ENCODE measurements around the gene NAA38. TPM values are rescaled to one million over a fixed set of nuclear protein-coding genes. Genes with fewer than 3 reads are reported as not detected.

Gene NAA38
- total and polyA plus RNA-seq, 7 experiments from 2014 or later = 22.1 to 132 (median 30.3) TPM

- H3K4me3 ChIP-seq (ENCODE audit: low read length) = no peak overlapping the region
- no peaks in the 10 kb centered on the region for H3K36me3 ChIP-seq (ENCODE audit: control insufficient read depth in 2 of 3, insufficient read depth in 3 of 3, low read length in 3 of 3)
- ATAC-seq = no peak
- Mint-ChIP-seq H3K27ac (peak overlapping the region in 1 of 9 donors; percentile 60), H3K4me3 (no peak overlapping the region), H3K27me3 (no peaks in the 10 kb centered on the region), H3K9me3 (no peaks in the 10 kb centered on the region), H3K36me3 (peaks cover 0 to 18% (median 3%) of the 10 kb centered on the region in 5 donors), H3K4me1 (peaks cover 16 to 32% (median 27%) of the 10 kb centered on the region in 7 donors)
- DNase-seq = peak in 3 of 9 donors; percentile 48 to 53 (median 49)
- H3K27me3 ChIP-seq (ENCODE audit: control insufficient read depth in 2 of 2, insufficient read depth in 2 of 2, low read length in 2 of 2) = no peaks in the 10 kb centered on the region
- no peak overlapping the region for H3K27ac ChIP-seq (ENCODE audit: low read depth, low read length)
- intact Hi-C loops (cut with micrococcal nuclease) = loop anchor here (1.0 to 5.0 kb wide), 8 partner anchors 24 to 194 kb away; no protein-coding TSS in a partner anchor
- ChIA-PET CTCF (interaction anchor here (0.6 to 9.1 kb wide), 26 partner anchors 9 to 130 kb away, joined by 3 to 133 read pairs (median 4); partner anchors contain the start of gene CHD3), POLR2A (interaction anchor here (0.6 to 1.9 kb wide), 8 partner anchors 13 to 126 kb away, joined by 3 to 11 read pairs (median 4); partner anchors contain the start of genes CNTROB, RNF227 and TRAPPC1)
- no peaks in the 10 kb centered on the region for H3K9me3 ChIP-seq (ENCODE audit: control insufficient read depth in 2 of 3, low read length in 3 of 3)
- peaks cover 17 to 19% of the 10 kb centered on the region in 2 donors for H3K4me1 ChIP-seq (ENCODE audit: control insufficient read depth in 2 of 2, insufficient read depth in 2 of 2, low read length in 2 of 2)
Measured at GRCh38 chr17:7862692-7863437, 5.5 kb upstream of the NAA38 start.

DNA sequence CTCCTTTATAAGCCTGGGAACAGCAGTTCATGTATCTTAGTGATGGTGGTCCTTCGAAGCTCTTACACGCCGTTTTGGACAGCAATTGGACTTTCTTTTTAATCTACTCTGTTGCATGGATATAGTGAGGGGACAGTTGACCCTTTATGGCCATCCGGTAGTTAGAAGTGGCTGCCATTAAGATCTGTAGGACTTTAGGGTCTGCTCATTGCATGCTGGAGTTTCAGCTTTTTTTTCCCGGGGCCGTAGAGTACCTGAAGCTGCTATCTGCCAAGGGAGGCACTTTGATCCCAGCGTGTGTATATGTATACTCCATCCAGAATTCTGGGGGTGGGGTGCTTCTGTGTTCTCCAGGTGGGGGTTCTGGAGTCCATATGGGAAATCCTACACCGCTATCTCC lies 1.7 kb upstream of the NAA38 start:
- Mint-ChIP-seq H3K36me3 (peaks cover 0 to 9% (median 3%) of the 10 kb centered on the region in 5 donors), H3K4me1 (peaks cover 5 to 20% (median 10%) of the 10 kb centered on the region in 7 donors), H3K4me3 (no peak overlapping the region), H3K27me3 (no peaks in the 10 kb centered on the region), H3K9me3 (no peaks in the 10 kb centered on the region), H3K27ac (peak overlapping the region in 1 of 9 donors; percentile 67)
- H3K27ac ChIP-seq (ENCODE audit: low read depth, low read length) = peak overlapping the region; percentile 83
- peaks cover 24 to 28% of the 10 kb centered on the region in 2 donors for H3K4me1 ChIP-seq (ENCODE audit: control insufficient read depth in 2 of 2, insufficient read depth in 2 of 2, low read length in 2 of 2)
- no peaks in the 10 kb centered on the region for H3K27me3 ChIP-seq (ENCODE audit: control insufficient read depth in 2 of 2, insufficient read depth in 2 of 2, low read length in 2 of 2)
- intact Hi-C loops (cut with micrococcal nuclease) = loop anchor here in 1 of 2 donors (5.0 kb wide), 3 partner anchors 287 to 523 kb away; partner anchors contain the start of gene RPL26
- no peaks in the 10 kb centered on the region for H3K9me3 ChIP-seq (ENCODE audit: control insufficient read depth in 2 of 3, low read length in 3 of 3)
- ATAC-seq (no peak), DNase-seq (no peak)
- H3K4me3 ChIP-seq (ENCODE audit: low read length) = peak overlapping the region; percentile 70
- POLR2A ChIA-PET = interaction anchor here (0.7 to 1.6 kb wide), 5 partner anchors 10 to 374 kb away, joined by 3 to 4 read pairs (median 3); no protein-coding TSS in a partner anchor
- CTCF ChIA-PET = interaction anchor here (0.7 to 9.1 kb wide), 6 partner anchors 16 to 198 kb away, joined by 3 to 133 read pairs (median 4); no protein-coding TSS in a partner anchor
- H3K36me3 ChIP-seq (ENCODE audit: control insufficient read depth in 2 of 3, insufficient read depth in 3 of 3, low read length in 3 of 3) = no peaks in the 10 kb centered on the region

DNA sequence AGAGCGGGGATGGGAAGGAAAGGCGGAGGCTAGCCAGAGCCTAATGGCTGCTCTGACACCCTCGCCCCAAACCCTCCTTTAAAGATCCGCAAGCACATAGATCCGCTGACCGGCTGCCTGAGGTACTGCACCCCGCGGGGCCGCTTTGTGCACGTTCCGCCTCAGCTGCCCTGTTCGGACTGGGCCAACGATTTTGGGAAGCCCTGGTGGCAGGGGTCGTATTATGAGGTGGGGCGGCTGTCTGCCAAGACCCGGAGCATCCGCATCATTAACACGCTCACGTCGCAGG lies 1.1 kb upstream of the NAA38 start:
- Histone ChIP-seq H3K4me3 (ENCODE audit: low read length) (peak overlapping the region; percentile 70), H3K27ac (ENCODE audit: low read depth, low read length) (peak overlapping the region; percentile 83), H3K27me3 (ENCODE audit: control insufficient read depth in 2 of 2, insufficient read depth in 2 of 2, low read length in 2 of 2) (no peaks in the 10 kb centered on the region), H3K9me3 (ENCODE audit: control insufficient read depth in 2 of 3, low read length in 3 of 3) (no peaks in the 10 kb centered on the region), H3K4me1 (ENCODE audit: control insufficient read depth in 2 of 2, insufficient read depth in 2 of 2, low read length in 2 of 2) (peaks cover 24 to 28% of the 10 kb centered on the region in 2 donors), H3K36me3 (ENCODE audit: control insufficient read depth in 2 of 3, insufficient read depth in 3 of 3, low read length in 3 of 3) (no peaks in the 10 kb centered on the region)
- Mint-ChIP-seq H3K27me3 (no peaks in the 10 kb centered on the region), H3K9me3 (no peaks in the 10 kb centered on the region), H3K4me3 (no peak overlapping the region), H3K4me1 (peaks cover 5 to 20% (median 10%) of the 10 kb centered on the region in 7 donors), H3K27ac (no peak overlapping the region), H3K36me3 (peaks cover 2 to 9% (median 4%) of the 10 kb centered on the region in 5 donors)
- no peak for ATAC-seq
- CTCF ChIA-PET = interaction anchor here (1.0 to 9.1 kb wide), 3 partner anchors 57 to 198 kb away, joined by 3 to 133 read pairs (median 4); no protein-coding TSS in a partner anchor
- intact Hi-C loops (cut with micrococcal nuclease) = loop anchor here in 1 of 2 donors (5.0 kb wide), 3 partner anchors 286 to 524 kb away; partner anchors contain the start of gene RPL26
- DNase-seq = peak in 1 of 9 donors; percentile 46
- POLR2A ChIA-PET = interaction anchor here (0.8 kb wide), 2 partner anchors 11 to 373 kb away, joined by 3 to 4 read pairs; no protein-coding TSS in a partner anchor

- Histone ChIP-seq H3K27ac (ENCODE audit: low read depth, low read length) (peak within 1 kb of the TSS; percentile 83), H3K4me3 (ENCODE audit: low read length) (peak within 1 kb of the TSS; percentile 70), H3K4me1 (ENCODE audit: control insufficient read depth in 2 of 2, insufficient read depth in 2 of 2, low read length in 2 of 2) (peaks cover 24 to 28% of the 10 kb centered on the region in 2 donors), H3K36me3 (ENCODE audit: control insufficient read depth in 2 of 3, insufficient read depth in 3 of 3, low read length in 3 of 3) (peaks cover 0 to 3% (median 1%) of the 10 kb centered on the region in 3 experiments), H3K27me3 (ENCODE audit: control insufficient read depth in 2 of 2, insufficient read depth in 2 of 2, low read length in 2 of 2) (no peaks in the 10 kb centered on the region), H3K9me3 (ENCODE audit: control insufficient read depth in 2 of 3, low read length in 3 of 3) (no peaks in the 10 kb centered on the region)
- peak; percentile 68 for ATAC-seq
- ChIA-PET CTCF (interaction anchor here (0.8 to 1.3 kb wide), 13 partner anchors 16 to 202 kb away, joined by 3 to 10 read pairs (median 4); partner anchors contain the start of genes CNTROB, KDM6B and TRAPPC1), POLR2A (interaction anchor here (0.6 to 2.9 kb wide), 22 partner anchors 9 to 639 kb away, joined by 3 to 83 read pairs (median 4); partner anchors contain the start of genes CHD3, CNTROB, DLG4 and KDM6B)
- peak; percentile 70 to 95 (median 92) for DNase-seq
- H3K27ac Mint-ChIP-seq = peak within 1 kb of the TSS in 1 of 9 donors; percentile 67
- no peaks in the 10 kb centered on the region for H3K9me3 Mint-ChIP-seq
- H3K36me3 Mint-ChIP-seq = peaks cover 2 to 9% (median 4%) of the 10 kb centered on the region in 5 donors
- H3K27me3 Mint-ChIP-seq = no peaks in the 10 kb centered on the region
- intact Hi-C loops (cut with micrococcal nuclease) = loop anchor here (1.0 to 5.0 kb wide), 16 partner anchors 14 to 619 kb away; partner anchors contain the start of genes CNTROB (in 2 of the 2), WRAP53 (in 2 of the 2), ALOXE3 (in 1 of the 2) and KDM6B (in 1 of the 2)
- no peak within 1 kb of the TSS for H3K4me3 Mint-ChIP-seq
- H3K4me1 Mint-ChIP-seq = peaks cover 5 to 18% (median 9%) of the 10 kb centered on the region in 7 donors
Measured at GRCh38 chr17:7857713-7858521, 558 bp upstream of the NAA38 start, which contains the start of gene CYB5D1. Gene CYB5D1, plus strand, starts transcription at chr17:7858003. Its CDS starts 132 bp downstream, at chr17:7858135.

- H3K4me3 ChIP-seq (ENCODE audit: low read length) = peak overlapping the region; percentile 70
- peaks cover 2 to 9% (median 4%) of the 10 kb centered on the region in 5 donors for H3K36me3 Mint-ChIP-seq
- no peaks in the 10 kb centered on the region for H3K27me3 ChIP-seq (ENCODE audit: control insufficient read depth in 2 of 2, insufficient read depth in 2 of 2, low read length in 2 of 2)
- no peaks in the 10 kb centered on the region for H3K27me3 Mint-ChIP-seq
- ATAC-seq (no peak), DNase-seq (peak in 2 of 9 donors; percentile 11 to 50)
- no peak overlapping the region for H3K4me3 Mint-ChIP-seq
- H3K27ac Mint-ChIP-seq = no peak overlapping the region
- intact Hi-C loops (cut with micrococcal nuclease) = loop anchor here (2.0 to 5.0 kb wide), 5 partner anchors 67 to 526 kb away; partner anchors contain the start of gene RPL26 (in 1 of the 2)
- H3K9me3 Mint-ChIP-seq = no peaks in the 10 kb centered on the region
- H3K4me1 ChIP-seq (ENCODE audit: control insufficient read depth in 2 of 2, insufficient read depth in 2 of 2, low read length in 2 of 2) = peaks cover 30 to 35% of the 10 kb centered on the region in 2 donors
- no peaks in the 10 kb centered on the region for H3K9me3 ChIP-seq (ENCODE audit: control insufficient read depth in 2 of 3, low read length in 3 of 3)
- peaks cover 0 to 14% (median 5%) of the 10 kb centered on the region in 3 experiments for H3K36me3 ChIP-seq (ENCODE audit: control insufficient read depth in 2 of 3, insufficient read depth in 3 of 3, low read length in 3 of 3)
- CTCF ChIA-PET = interaction anchor here (0.7 to 1.3 kb wide), 10 partner anchors 17 to 203 kb away, joined by 3 to 10 read pairs (median 4); partner anchors contain the start of gene KDM6B
- POLR2A ChIA-PET = interaction anchor here (0.6 to 2.9 kb wide), 18 partner anchors 8 to 342 kb away, joined by 3 to 83 read pairs (median 5); partner anchors contain the start of genes CHD3, CNTROB, KDM6B and RNF227
- peak overlapping the region; percentile 83 for H3K27ac ChIP-seq (ENCODE audit: low read depth, low read length)
- peaks cover 0 to 20% (median 11%) of the 10 kb centered on the region in 7 donors for H3K4me1 Mint-ChIP-seq
Measured at GRCh38 chr17:7856011-7856810, 1.1 kb downstream of the NAA38 start.

Measured in naive thymus-derived CD4-positive, alpha-beta T cell (primary cell).